ENCODE results near the gene NPB. TPM values are rescaled to one million over a fixed set of nuclear protein-coding genes. Genes with fewer than 3 reads are reported as not detected.

Gene NPB
- total RNA-seq, 6 experiments from 2014 or later = 0.12 to 1.5 (median 0.87) TPM; not detected in 2

DNA sequence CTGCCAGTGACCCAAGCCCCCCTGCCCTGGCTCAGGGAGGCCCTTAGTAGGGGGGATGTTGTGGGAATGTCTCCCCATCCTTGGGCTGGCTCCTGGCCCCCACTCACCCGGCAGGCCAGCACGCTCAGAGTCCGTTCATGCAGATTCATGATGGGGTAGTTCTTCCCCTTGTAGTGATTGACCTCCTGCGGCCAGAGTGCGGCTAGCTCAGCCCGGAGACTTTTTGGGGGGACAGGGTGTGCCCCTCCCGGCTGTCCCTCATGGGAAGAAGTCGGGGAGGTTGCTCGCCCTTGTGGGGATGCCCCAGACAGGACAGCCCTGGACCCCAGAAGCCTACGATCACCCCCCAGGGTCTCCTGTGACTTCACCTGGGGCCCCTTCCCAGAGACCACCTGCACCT lies 4.0 kb downstream of the NPB start:
- Histone ChIP-seq H3K27me3 (no peaks in the 10 kb centered on the region), H3K36me3 (peaks cover 0 to 55% (median 21%) of the 10 kb centered on the region in 4 donors), H3K4me1 (peaks cover 0 to 44% (median 8%) of the 10 kb centered on the region in 4 donors), H3K27ac (no peak overlapping the region), H3K9me3 (no peaks in the 10 kb centered on the region), H3K4me3 (no peak overlapping the region)
- no CpG with 5 or more reads among the region's 10 CpGs for WGBS (ENCODE audit: insufficient coverage, low coverage, low lambda C conversion rate, missing lambda C conversion rate)
- DNase-seq (peak in 1 of 3 donors; percentile 50), ATAC-seq (no peak)
- intact Hi-C loops (cut with DNase I) = no loop called here
- TF ChIP-seq, protein P1, sequence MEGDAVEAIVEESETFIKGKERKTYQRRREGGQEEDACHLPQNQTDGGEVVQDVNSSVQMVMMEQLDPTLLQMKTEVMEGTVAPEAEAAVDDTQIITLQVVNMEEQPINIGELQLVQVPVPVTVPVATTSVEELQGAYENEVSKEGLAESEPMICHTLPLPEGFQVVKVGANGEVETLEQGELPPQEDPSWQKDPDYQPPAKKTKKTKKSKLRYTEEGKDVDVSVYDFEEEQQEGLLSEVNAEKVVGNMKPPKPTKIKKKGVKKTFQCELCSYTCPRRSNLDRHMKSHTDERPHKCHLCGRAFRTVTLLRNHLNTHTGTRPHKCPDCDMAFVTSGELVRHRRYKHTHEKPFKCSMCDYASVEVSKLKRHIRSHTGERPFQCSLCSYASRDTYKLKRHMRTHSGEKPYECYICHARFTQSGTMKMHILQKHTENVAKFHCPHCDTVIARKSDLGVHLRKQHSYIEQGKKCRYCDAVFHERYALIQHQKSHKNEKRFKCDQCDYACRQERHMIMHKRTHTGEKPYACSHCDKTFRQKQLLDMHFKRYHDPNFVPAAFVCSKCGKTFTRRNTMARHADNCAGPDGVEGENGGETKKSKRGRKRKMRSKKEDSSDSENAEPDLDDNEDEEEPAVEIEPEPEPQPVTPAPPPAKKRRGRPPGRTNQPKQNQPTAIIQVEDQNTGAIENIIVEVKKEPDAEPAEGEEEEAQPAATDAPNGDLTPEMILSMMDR (IDR thresholded peaks at IDR 0.05) = no peak
- no peak for TF ChIP-seq POLR2A (IDR thresholded peaks at IDR 0.05)

- peak in 1 of 3 donors; percentile 47 for DNase-seq
- Histone ChIP-seq H3K36me3 (peaks cover 0 to 55% (median 21%) of the 10 kb centered on the region in 4 donors), H3K4me1 (peaks cover 0 to 39% (median 8%) of the 10 kb centered on the region in 4 donors), H3K9me3 (no peaks in the 10 kb centered on the region), H3K4me3 (no peak overlapping the region), H3K27me3 (no peaks in the 10 kb centered on the region), H3K27ac (no peak overlapping the region)
- TF ChIP-seq POLR2A (IDR thresholded peaks at IDR 0.05) = no peak
- TF ChIP-seq, protein P1 (IDR thresholded peaks at IDR 0.05) = no peak
- ATAC-seq = no peak
- WGBS (ENCODE audit: insufficient coverage, low coverage, low lambda C conversion rate, missing lambda C conversion rate) = no CpG with 5 or more reads among the region's 15 CpGs
- intact Hi-C loops (cut with DNase I) = no loop called here
These were observed 4.6 kb downstream of the NPB start for GRCh38 chr17:81906476-81907218.

DNA sequence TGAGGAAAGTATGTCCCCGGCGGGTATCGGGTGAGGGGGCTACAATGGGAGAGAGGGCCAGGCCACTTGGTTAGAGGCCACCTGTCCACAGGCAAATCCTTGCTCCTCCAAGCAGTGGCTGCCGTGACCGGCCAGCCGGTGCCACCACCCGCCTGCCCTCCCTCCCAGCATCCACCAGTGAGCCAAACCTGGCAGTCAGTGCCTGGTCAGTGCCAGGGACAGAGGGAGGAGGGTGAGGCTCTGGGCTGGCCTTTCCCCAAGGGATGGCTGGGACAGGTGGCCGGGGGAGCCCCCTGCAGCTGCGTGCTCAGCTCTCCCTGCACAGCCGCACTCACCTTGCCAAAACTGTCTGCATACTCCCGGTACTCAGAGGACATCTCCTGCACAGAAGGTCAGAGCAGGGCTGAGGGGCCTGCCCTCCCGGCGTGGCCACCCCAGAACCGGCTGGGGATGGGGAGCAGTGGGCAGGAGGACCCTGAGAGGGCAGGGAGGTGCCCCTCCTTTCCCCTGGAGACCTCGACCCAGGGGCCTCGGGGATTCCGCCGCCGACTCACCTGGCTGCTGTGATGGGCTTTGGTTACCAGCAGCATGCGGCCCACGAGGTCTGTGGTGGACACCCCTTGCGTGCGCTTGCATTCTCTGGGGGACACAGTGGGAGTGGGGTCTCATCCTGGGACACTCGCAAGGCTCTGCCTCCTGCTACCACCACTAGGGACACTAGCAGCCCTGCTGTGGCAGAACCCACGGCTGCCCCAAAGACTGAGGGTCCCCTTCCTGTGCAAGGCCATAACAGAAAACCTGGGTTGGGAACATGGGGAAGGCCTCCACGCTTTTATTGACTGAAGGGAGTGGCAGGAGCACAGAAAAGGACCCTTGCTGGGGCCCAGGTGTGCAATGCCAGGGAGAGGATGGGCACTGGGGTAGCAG lies 5.4 kb downstream of the NPB start:
- Histone ChIP-seq H3K4me3 (no peak overlapping the region), H3K36me3 (peaks cover 0 to 61% (median 21%) of the 10 kb centered on the region in 4 donors), H3K27ac (no peak overlapping the region), H3K9me3 (no peaks in the 10 kb centered on the region), H3K4me1 (peaks cover 0 to 39% (median 9%) of the 10 kb centered on the region in 4 donors), H3K27me3 (no peaks in the 10 kb centered on the region)
- WGBS (ENCODE audit: insufficient coverage, low coverage, low lambda C conversion rate, missing lambda C conversion rate) = no CpG with 5 or more reads among the region's 26 CpGs
- ATAC-seq = no peak
- DNase-seq = peak in 1 of 3 donors; percentile 56
- no peak for TF ChIP-seq POLR2A (IDR thresholded peaks at IDR 0.05)
- TF ChIP-seq, protein P1 (IDR thresholded peaks at IDR 0.05) = no peak
- intact Hi-C loops (cut with DNase I) = no loop called here

- no CpG with 5 or more reads among the region's 11 CpGs for WGBS (ENCODE audit: insufficient coverage, low coverage, low lambda C conversion rate, missing lambda C conversion rate)
- Histone ChIP-seq H3K9me3 (no peaks in the 10 kb centered on the region), H3K27ac (no peak overlapping the region), H3K4me1 (peaks cover 0 to 31% (median 6%) of the 10 kb centered on the region in 4 donors), H3K27me3 (no peaks in the 10 kb centered on the region), H3K36me3 (peaks cover 0 to 70% (median 25%) of the 10 kb centered on the region in 4 donors), H3K4me3 (no peak overlapping the region)
- DNase-seq (no peak), ATAC-seq (no peak)
- TF ChIP-seq, protein P1 (IDR thresholded peaks at IDR 0.05) = no peak
- no peak for TF ChIP-seq POLR2A (IDR thresholded peaks at IDR 0.05)
- intact Hi-C loops (cut with DNase I) = no loop called here
These were observed 6.8 kb downstream of the NPB start for GRCh38 chr17:81908793-81909192.
